ENCODE measurements around the gene IQGAP3. TPM values are rescaled to one million over a fixed set of nuclear protein-coding genes. Genes with fewer than 3 reads are reported as not detected.

IQGAP3 gene
- total and polyA plus RNA-seq, 2 donors (not counting 1 experiment from before 2014, with no cell fraction given): 0.07 to 0.12 TPM

DNA sequence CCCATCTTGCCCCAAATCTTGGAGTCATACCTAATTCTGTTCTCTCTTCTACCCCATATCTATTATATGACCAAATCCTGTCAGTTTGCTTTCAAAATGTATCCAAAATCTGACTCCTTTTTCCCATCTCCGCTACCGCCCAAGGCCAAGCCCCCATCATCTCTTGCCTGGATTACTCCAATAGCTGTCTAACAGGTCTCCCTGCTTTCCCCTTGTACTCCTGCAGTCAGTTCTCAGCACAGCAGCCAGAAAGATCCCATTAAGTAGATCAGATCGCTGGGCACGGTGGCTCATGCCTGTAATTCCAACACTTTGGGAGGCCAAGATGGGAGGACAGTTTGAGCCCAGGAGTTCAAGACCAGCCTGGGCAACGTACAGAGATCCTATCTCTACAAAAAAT is 19.8 kb downstream of the IQGAP3 start:
- no peaks in the 10 kb centered on the region for H3K79me2 ChIP-seq (ENCODE audit: control insufficient read depth, insufficient read depth, low read length)
- ChIA-PET POLR2A (interaction anchor here (0.7 kb wide), 1 partner anchor 48 kb away, joined by 3 read pairs; no protein-coding TSS in a partner anchor), CTCF (interaction anchor here (0.6 to 1.6 kb wide), 2 partner anchors 20 to 71 kb away, joined by 4 to 7 read pairs; no protein-coding TSS in a partner anchor)
- DNase-seq (no peak), ATAC-seq (ENCODE audit: low read depth) (no peak)
- no peaks in the 10 kb centered on the region for H3K27me3 ChIP-seq (replicated peaks in 1 of 4; ENCODE audit: control extremely low read depth in 1 of 4, control insufficient read depth in 3 of 4, insufficient read depth in 4 of 4, low read length in 3 of 4)
- H2AFZ ChIP-seq (ENCODE audit: insufficient read depth, low read depth, low read length, poor library complexity, severe bottlenecking): no peak overlapping the region
- Mint-ChIP-seq H3K27me3 (no peaks in the 10 kb centered on the region), H3K4me1 (peaks cover 49% of the 10 kb centered on the region), H3K9me3 (ENCODE audit: insufficient read depth) (no peaks in the 10 kb centered on the region), H3K27ac (peak overlapping the region; percentile 7), H3K4me3 (peak overlapping the region; percentile 23)
- no peaks in the 10 kb centered on the region for H4K20me1 ChIP-seq (ENCODE audit: control insufficient read depth, insufficient read depth, low read length, poor library complexity, severe bottlenecking)
- peaks cover 45 to 49% of the 10 kb centered on the region in 2 donors for H3K4me1 ChIP-seq (ENCODE audit: control insufficient read depth in 2 of 2, insufficient read depth in 2 of 2, low read length in 2 of 2)
- no peak overlapping the region for H3K27ac ChIP-seq (ENCODE audit: low read length in 2 of 2)
- 53% methylated on average over 3 of the region's 5 CpGs for WGBS (ENCODE audit: insufficient coverage)
- peaks cover 0 to 2% (median 0%) of the 10 kb centered on the region in 3 donors for H3K9me3 ChIP-seq (ENCODE audit: control extremely low read depth in 1 of 3, control insufficient read depth in 2 of 3, insufficient read depth in 1 of 3, low read length in 2 of 3)
- H3K4me3 ChIP-seq (ENCODE audit: control extremely low read depth in 1 of 5, extremely low read depth in 1 of 5, insufficient read depth in 1 of 5, low read depth in 2 of 5, low read length in 4 of 5): no peak overlapping the region
- no peak for TF ChIP-seq EZH2 (IDR thresholded peaks at IDR 0.05; ENCODE audit: borderline replicate concordance, insufficient read depth, low read depth, low read length, poor library complexity, severe bottlenecking)
- intact Hi-C loops (cut with micrococcal nuclease): no loop called here
- H3K36me3 ChIP-seq (replicated peaks in 1 of 2; ENCODE audit: control extremely low read depth in 1 of 2, control insufficient read depth in 1 of 2, extremely low read depth in 1 of 2, insufficient read depth in 2 of 2, low read length in 1 of 2): no peaks in the 10 kb centered on the region
- H3K4me2 ChIP-seq (replicated peaks; ENCODE audit: low read depth, low read length, poor library complexity, severe bottlenecking): peak overlapping the region; percentile 59
- no peak overlapping the region for H3K9ac ChIP-seq (ENCODE audit: low read length)

DNA sequence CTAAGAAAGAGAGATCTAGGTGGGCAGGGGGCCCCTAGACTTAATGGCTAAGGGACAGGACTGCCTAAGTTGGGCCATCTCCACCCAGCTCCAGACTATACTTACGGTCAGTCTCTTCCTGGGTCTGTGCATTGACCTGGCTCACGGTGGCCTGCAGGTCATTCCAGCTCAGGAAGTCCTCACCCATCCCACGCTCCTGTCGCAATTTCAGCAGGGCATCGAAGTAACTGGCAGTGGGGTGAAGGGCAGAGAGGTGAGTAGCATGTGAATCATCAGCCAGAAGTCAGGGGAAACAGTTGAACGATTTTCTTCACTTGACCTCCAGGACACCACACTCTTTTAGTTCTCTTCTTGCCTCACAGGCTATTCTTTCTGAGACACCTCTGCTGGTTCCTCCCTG is 20.5 kb downstream of the IQGAP3 start:
- intact Hi-C loops (cut with micrococcal nuclease): no loop called here
- H3K27ac ChIP-seq (ENCODE audit: low read length in 2 of 2): no peak overlapping the region
- ChIA-PET CTCF (interaction anchor here (0.6 to 1.9 kb wide), 5 partner anchors 20 to 98 kb away, joined by 3 to 7 read pairs (median 4); no protein-coding TSS in a partner anchor), POLR2A (interaction anchor here (1.2 kb wide), 1 partner anchor 51 kb away, joined by 7 read pairs; the partner anchor contains the start of gene MEF2D)
- Mint-ChIP-seq H3K27me3 (no peaks in the 10 kb centered on the region), H3K9me3 (ENCODE audit: insufficient read depth) (no peaks in the 10 kb centered on the region), H3K27ac (peak overlapping the region; percentile 43), H3K4me1 (peaks cover 49% of the 10 kb centered on the region), H3K4me3 (peak overlapping the region; percentile 23)
- H2AFZ ChIP-seq (ENCODE audit: insufficient read depth, low read depth, low read length, poor library complexity, severe bottlenecking): peak overlapping the region; percentile 5
- peaks cover 45 to 49% of the 10 kb centered on the region in 2 donors for H3K4me1 ChIP-seq (ENCODE audit: control insufficient read depth in 2 of 2, insufficient read depth in 2 of 2, low read length in 2 of 2)
- peak overlapping the region; percentile 39 for H3K4me2 ChIP-seq (replicated peaks; ENCODE audit: low read depth, low read length, poor library complexity, severe bottlenecking)
- no peaks in the 10 kb centered on the region for H3K36me3 ChIP-seq (replicated peaks in 1 of 2; ENCODE audit: control extremely low read depth in 1 of 2, control insufficient read depth in 1 of 2, extremely low read depth in 1 of 2, insufficient read depth in 2 of 2, low read length in 1 of 2)
- 86% methylated on average over 6 of the region's 6 CpGs for WGBS (ENCODE audit: insufficient coverage)
- H4K20me1 ChIP-seq (ENCODE audit: control insufficient read depth, insufficient read depth, low read length, poor library complexity, severe bottlenecking): no peaks in the 10 kb centered on the region
- H3K27me3 ChIP-seq (replicated peaks in 1 of 4; ENCODE audit: control extremely low read depth in 1 of 4, control insufficient read depth in 3 of 4, insufficient read depth in 4 of 4, low read length in 3 of 4): no peaks in the 10 kb centered on the region
- ATAC-seq (ENCODE audit: low read depth) (no peak), DNase-seq (no peak)
- peaks cover 0 to 2% (median 0%) of the 10 kb centered on the region in 3 donors for H3K9me3 ChIP-seq (ENCODE audit: control extremely low read depth in 1 of 3, control insufficient read depth in 2 of 3, insufficient read depth in 1 of 3, low read length in 2 of 3)
- no peaks in the 10 kb centered on the region for H3K79me2 ChIP-seq (ENCODE audit: control insufficient read depth, insufficient read depth, low read length)
- TF ChIP-seq, protein P1, sequence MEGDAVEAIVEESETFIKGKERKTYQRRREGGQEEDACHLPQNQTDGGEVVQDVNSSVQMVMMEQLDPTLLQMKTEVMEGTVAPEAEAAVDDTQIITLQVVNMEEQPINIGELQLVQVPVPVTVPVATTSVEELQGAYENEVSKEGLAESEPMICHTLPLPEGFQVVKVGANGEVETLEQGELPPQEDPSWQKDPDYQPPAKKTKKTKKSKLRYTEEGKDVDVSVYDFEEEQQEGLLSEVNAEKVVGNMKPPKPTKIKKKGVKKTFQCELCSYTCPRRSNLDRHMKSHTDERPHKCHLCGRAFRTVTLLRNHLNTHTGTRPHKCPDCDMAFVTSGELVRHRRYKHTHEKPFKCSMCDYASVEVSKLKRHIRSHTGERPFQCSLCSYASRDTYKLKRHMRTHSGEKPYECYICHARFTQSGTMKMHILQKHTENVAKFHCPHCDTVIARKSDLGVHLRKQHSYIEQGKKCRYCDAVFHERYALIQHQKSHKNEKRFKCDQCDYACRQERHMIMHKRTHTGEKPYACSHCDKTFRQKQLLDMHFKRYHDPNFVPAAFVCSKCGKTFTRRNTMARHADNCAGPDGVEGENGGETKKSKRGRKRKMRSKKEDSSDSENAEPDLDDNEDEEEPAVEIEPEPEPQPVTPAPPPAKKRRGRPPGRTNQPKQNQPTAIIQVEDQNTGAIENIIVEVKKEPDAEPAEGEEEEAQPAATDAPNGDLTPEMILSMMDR (IDR thresholded peaks at IDR 0.05): no peak
- TF ChIP-seq EZH2 (IDR thresholded peaks at IDR 0.05; ENCODE audit: borderline replicate concordance, insufficient read depth, low read depth, low read length, poor library complexity, severe bottlenecking): no peak
- H3K4me3 ChIP-seq (ENCODE audit: control extremely low read depth in 1 of 5, extremely low read depth in 1 of 5, insufficient read depth in 1 of 5, low read depth in 2 of 5, low read length in 4 of 5): no peak overlapping the region
- no peak overlapping the region for H3K9ac ChIP-seq (ENCODE audit: low read length)
